Activated B cell treated with CpG ODN at 0.5 μM for 24 hours (primary cell): Measurements from ENCODE around the gene OR11A1. TPM values are rescaled to one million over a fixed set of nuclear protein-coding genes. Genes with fewer than 3 reads are reported as not detected.

Experiments used
- ATAC-seq: fragments of 200-7000 bp; cut with Tn5 transposase; one replicate; pipeline ENCODE4 v1.10.0; 2021; ENCODE audit warnings: low read depth, mild to moderate bottlenecking, moderate library complexity
- CTCF ChIA-PET: fragments of 350-600 bp; sonication (Branson Sonifier 250); formaldehyde crosslinking; loops from one replicate; lab custom pipeline; 2021; ENCODE audit warnings: antibody characterized with exemption; lab: Charles Lee
- POLR2A ChIA-PET: fragments of 350-600 bp; sonication (Branson Sonifier 250); formaldehyde crosslinking; loops from one replicate; lab custom pipeline; 2021; ENCODE audit warnings: antibody characterized with exemption; lab: Charles Lee
- DNase-seq: peaks from one replicate; pipeline ENCODE4 v3.0.0; 2022
- H3K27ac Mint-ChIP-seq: one replicate; pipeline ENCODE4 v1.8.0; 2020; ENCODE audit warnings: mixed read lengths
- H3K27me3 Mint-ChIP-seq: one replicate; pipeline ENCODE4 v1.8.0; 2021; ENCODE audit warnings: mixed read lengths
- H3K36me3 Mint-ChIP-seq: one replicate; pipeline ENCODE4 v1.8.0; 2021; ENCODE audit warnings: low read depth, mixed read lengths
- H3K4me1 Mint-ChIP-seq: one replicate; pipeline ENCODE4 v1.8.0; 2021; ENCODE audit warnings: mixed read lengths
- H3K4me3 Mint-ChIP-seq: one replicate; pipeline ENCODE4 v1.8.0; 2020; ENCODE audit warnings: mild to moderate bottlenecking, mixed read lengths
- H3K9me3 Mint-ChIP-seq: one replicate; pipeline ENCODE4 v1.8.0; 2020; ENCODE audit warnings: mixed read lengths
- intact Hi-C: fragments of 100-400 bp; cut with micrococcal nuclease; formaldehyde crosslinking; loops from one replicate; pipeline ENCODE4 v1.15.1; 2024
- total RNA-seq: library from RNA; stranded (reverse); gene quantifications from 2 replicates; pipeline ENCODE4 v1.2.3, GENCODE V29; 2022
- TF ChIP-seq, protein P1 (sequence below): fragments of 200-600 bp; IDR thresholded peaks from one replicate; pipeline ENCODE4 v1.8.0; 2022; ENCODE audit warnings: antibody characterized with exemption, mild to moderate bottlenecking

The OR11A1 gene
- total RNA-seq, 1 donor from 2014 or later, result not detected

DNA sequence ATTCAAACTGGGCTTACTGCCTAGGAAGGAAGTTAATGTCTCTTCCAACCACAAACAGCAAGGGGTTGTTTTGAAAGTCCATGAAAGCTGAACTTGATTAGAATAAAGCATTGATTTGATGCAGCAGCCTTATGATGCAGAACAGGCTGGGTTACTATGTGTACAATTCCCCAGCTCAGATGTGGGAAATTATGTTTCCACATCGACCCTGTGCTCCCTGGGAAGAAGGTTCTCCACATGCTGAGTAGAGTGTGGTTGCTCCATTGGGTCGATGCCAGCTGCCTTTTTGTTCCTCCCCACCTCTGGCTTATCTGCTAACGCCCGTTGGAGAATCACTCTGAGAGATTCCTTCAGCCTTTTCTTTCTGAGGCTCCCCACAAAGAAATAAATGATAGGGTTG, 29.7 kb upstream of the OR11A1 start:
- ChIA-PET CTCF (no interaction called here), POLR2A (no interaction called here)
- no peaks in the 10 kb centered on the region for H3K4me1 Mint-ChIP-seq
- peaks cover 9% of the 10 kb centered on the region for H3K27me3 Mint-ChIP-seq
- H3K27ac Mint-ChIP-seq, result no peak overlapping the region
- no peaks in the 10 kb centered on the region for H3K36me3 Mint-ChIP-seq
- ATAC-seq, result no peak
- no peak for DNase-seq
- no peaks in the 10 kb centered on the region for H3K9me3 Mint-ChIP-seq
- H3K4me3 Mint-ChIP-seq, result no peak overlapping the region
- TF ChIP-seq, protein P1, sequence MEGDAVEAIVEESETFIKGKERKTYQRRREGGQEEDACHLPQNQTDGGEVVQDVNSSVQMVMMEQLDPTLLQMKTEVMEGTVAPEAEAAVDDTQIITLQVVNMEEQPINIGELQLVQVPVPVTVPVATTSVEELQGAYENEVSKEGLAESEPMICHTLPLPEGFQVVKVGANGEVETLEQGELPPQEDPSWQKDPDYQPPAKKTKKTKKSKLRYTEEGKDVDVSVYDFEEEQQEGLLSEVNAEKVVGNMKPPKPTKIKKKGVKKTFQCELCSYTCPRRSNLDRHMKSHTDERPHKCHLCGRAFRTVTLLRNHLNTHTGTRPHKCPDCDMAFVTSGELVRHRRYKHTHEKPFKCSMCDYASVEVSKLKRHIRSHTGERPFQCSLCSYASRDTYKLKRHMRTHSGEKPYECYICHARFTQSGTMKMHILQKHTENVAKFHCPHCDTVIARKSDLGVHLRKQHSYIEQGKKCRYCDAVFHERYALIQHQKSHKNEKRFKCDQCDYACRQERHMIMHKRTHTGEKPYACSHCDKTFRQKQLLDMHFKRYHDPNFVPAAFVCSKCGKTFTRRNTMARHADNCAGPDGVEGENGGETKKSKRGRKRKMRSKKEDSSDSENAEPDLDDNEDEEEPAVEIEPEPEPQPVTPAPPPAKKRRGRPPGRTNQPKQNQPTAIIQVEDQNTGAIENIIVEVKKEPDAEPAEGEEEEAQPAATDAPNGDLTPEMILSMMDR, result no peak
- intact Hi-C loops, result no loop called here

DNA sequence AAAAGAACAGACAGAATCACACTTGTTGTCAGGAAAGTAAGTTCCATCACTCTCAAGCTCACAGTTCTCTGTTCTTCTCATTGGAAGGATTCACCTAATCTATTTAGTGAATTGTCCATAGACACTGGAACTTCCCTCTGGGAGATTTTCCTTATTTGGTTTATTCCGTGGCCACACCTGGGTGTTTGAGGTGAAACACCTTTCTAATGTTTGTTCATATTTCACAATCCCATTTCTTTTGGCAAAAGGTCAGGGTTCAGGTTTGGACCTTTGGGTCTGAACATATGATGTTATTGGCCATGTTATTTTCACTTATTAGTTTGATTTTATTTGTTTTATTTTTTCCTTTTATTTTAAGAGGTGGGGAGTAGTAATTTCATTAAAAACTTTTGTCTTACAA, 26.9 kb upstream of the OR11A1 start:
- no peak overlapping the region for H3K27ac Mint-ChIP-seq
- no peak overlapping the region for H3K4me3 Mint-ChIP-seq
- H3K36me3 Mint-ChIP-seq, result no peaks in the 10 kb centered on the region
- DNase-seq, result no peak
- H3K4me1 Mint-ChIP-seq, result no peaks in the 10 kb centered on the region
- H3K27me3 Mint-ChIP-seq, result peaks cover 12% of the 10 kb centered on the region
- intact Hi-C loops, result no loop called here
- ChIA-PET POLR2A (no interaction called here), CTCF (no interaction called here)
- no peak for ATAC-seq
- H3K9me3 Mint-ChIP-seq, result peaks cover 2% of the 10 kb centered on the region
- TF ChIP-seq, protein P1, result no peak

DNA sequence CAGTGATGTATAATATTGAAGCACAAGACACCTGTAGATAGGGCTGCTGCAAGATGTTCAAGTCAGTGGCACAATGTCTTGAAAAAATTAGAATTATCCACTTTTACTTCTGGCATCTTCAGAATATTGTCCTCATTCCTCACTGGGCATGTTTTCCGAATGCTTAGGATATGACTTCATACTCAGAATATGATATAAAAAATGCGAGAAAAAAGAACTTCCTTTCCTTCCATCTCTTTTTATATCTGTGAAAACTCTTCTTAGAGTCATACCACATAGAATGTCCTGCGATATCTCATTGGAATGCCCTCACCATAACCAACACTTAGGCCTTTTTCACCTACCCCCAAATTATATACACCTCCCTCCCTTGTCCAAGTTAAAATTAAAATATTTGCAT, 26.3 kb upstream of the OR11A1 start:
- ChIA-PET CTCF (no interaction called here), POLR2A (no interaction called here)
- Mint-ChIP-seq H3K4me1 (no peaks in the 10 kb centered on the region), H3K27ac (no peak overlapping the region), H3K4me3 (no peak overlapping the region), H3K27me3 (peaks cover 12% of the 10 kb centered on the region), H3K9me3 (peaks cover 2% of the 10 kb centered on the region), H3K36me3 (no peaks in the 10 kb centered on the region)
- intact Hi-C loops, result no loop called here
- ATAC-seq, result no peak
- TF ChIP-seq, protein P1, result no peak
- DNase-seq, result no peak

DNA sequence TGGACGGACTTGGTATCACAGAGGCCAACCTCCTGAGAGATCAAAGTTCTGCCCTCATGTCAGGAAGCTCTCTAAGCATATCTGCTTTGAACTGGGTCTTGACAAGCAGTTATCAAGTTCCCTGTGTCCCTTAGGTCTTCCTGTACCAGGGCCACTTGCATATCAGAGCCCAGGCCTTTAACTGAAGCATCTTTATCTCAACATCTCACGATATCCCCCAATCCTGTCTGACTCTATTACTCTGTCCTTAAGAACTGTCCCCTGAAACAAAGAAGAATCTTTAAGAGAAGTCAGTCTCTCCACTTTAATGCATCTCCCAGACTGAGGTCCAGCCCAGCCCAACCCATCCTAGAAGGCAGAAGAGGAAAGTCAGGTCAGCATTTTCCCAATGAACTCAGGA, 22.7 kb upstream of the OR11A1 start:
- H3K4me3 Mint-ChIP-seq, result no peak overlapping the region
- H3K27ac Mint-ChIP-seq, result no peak overlapping the region
- intact Hi-C loops, result no loop called here
- no peak for ATAC-seq
- H3K27me3 Mint-ChIP-seq, result peaks cover 3% of the 10 kb centered on the region
- ChIA-PET POLR2A (no interaction called here), CTCF (no interaction called here)
- H3K4me1 Mint-ChIP-seq, result no peaks in the 10 kb centered on the region
- H3K9me3 Mint-ChIP-seq, result peaks cover 2% of the 10 kb centered on the region
- H3K36me3 Mint-ChIP-seq, result no peaks in the 10 kb centered on the region
- DNase-seq, result no peak
- TF ChIP-seq, protein P1, result no peak

DNA sequence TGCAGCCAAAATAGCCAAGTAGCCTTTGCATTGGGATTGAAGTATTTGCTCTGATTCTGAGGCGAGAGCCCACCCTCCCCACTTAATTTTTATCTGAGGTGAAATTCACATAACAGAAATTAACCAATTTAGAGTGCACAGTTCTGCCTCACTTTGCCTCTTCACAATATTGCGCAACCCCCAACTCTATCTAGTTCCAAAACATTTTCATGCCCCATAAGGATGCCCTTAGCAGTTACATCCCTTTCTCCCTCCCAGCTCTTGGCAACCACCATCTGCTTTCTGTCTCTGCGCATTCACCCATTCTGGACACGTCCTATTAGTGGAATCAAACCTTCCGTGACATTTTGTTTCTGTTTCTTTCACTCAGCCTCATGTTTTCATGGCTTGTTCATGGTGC, 21.9 kb upstream of the OR11A1 start:
- intact Hi-C loops, result no loop called here
- Mint-ChIP-seq H3K27ac (no peak overlapping the region), H3K36me3 (no peaks in the 10 kb centered on the region), H3K4me1 (no peaks in the 10 kb centered on the region), H3K9me3 (peaks cover 2% of the 10 kb centered on the region), H3K4me3 (no peak overlapping the region), H3K27me3 (peaks cover 3% of the 10 kb centered on the region)
- DNase-seq (no peak), ATAC-seq (no peak)
- TF ChIP-seq, protein P1, result no peak
- POLR2A ChIA-PET, result no interaction called here
- CTCF ChIA-PET, result no interaction called here
